LNCaP clone FGC (cell line): ENCODE data around the gene PTPRG.
"Not testable (repeated sequence)": the region's sequence is repeated elsewhere in the genome, so short reads cannot be mapped to it uniquely, and the experiment has no call there.

Source experiments
- DNase-seq: peaks from one replicate; pipeline ENCODE4 v3.0.0-alpha.2; 2011; ENCODE audit warnings: low read depth
- H3K4me3 ChIP-seq: 2 replicates; pipeline ENCODE4 v1.5.1; 2011; ENCODE audit warnings: mild to moderate bottlenecking, low read depth, low read length, control low read depth
- CTCF ChIP-seq: IDR thresholded peaks from 2 replicates; pipeline ENCODE4 v1.5.1; 2012; ENCODE audit warnings: mild to moderate bottlenecking; ENCODE audit not compliant: control insufficient read depth, insufficient read depth; ENCODE audit errors: extremely low read depth

Gene PTPRG

GRCh38 chr3:62028236-62028635, 466.9 kb downstream of the PTPRG start:
- TF ChIP-seq CTCF = no peak
- no peak for DNase-seq
- H3K4me3 ChIP-seq = no peak overlapping the region

GRCh38 chr3:62032738-62033137, 471.4 kb downstream of the PTPRG start:
- TF ChIP-seq CTCF = no peak
- no peak overlapping the region for H3K4me3 ChIP-seq
- DNase-seq = no peak

- H3K4me3 ChIP-seq = no peak overlapping the region
- no peak for DNase-seq
- TF ChIP-seq CTCF = no peak
Observed at GRCh38 chr3:62035402-62036057, 474.2 kb downstream of the PTPRG start.

- DNase-seq = no peak
- no peak overlapping the region for H3K4me3 ChIP-seq
- no peak for TF ChIP-seq CTCF
Observed at GRCh38 chr3:62036726-62037125, 475.4 kb downstream of the PTPRG start.

- not testable (repeated sequence) for DNase-seq, H3K4me3 ChIP-seq
Observed at GRCh38 chr3:62038798-62039197, 477.4 kb downstream of the PTPRG start.

- no peak for TF ChIP-seq CTCF
- no peak for DNase-seq
- H3K4me3 ChIP-seq = no peak overlapping the region
Observed at GRCh38 chr3:62039586-62039985, 478.2 kb downstream of the PTPRG start.

GRCh38 chr3:62041681-62042080, 480.3 kb downstream of the PTPRG start:
- H3K4me3 ChIP-seq = no peak overlapping the region
- no peak for DNase-seq
- no peak for TF ChIP-seq CTCF
